ENCODE results near the gene ITPRIPL1. TPM values are rescaled to one million over a fixed set of nuclear protein-coding genes. Genes with fewer than 3 reads are reported as not detected.

Gene ITPRIPL1
- polyA plus RNA-seq, 1 donor (not counting 4 experiments of a cell fraction or from before 2014, with no cell fraction given) = 0.58 TPM

GRCh38 chr2:96359310-96359709, 34.2 kb downstream of the ITPRIPL1 start:
- Histone ChIP-seq H3K36me3 (ENCODE audit: control insufficient read depth in 2 of 2, extremely low read depth in 1 of 2, insufficient read depth in 2 of 2, low read length in 2 of 2) (peaks cover 0 to 25% of the 10 kb centered on the region in 2 experiments), H3K4me2 (ENCODE audit: control insufficient read depth, extremely low read depth, insufficient read depth, low read depth, low read length) (no peak overlapping the region)
- no peak for FAIRE-seq

GRCh38 chr2:96359866-96360265, 34.7 kb downstream of the ITPRIPL1 start:
- no peaks in the 10 kb centered on the region for H3K4me1 ChIP-seq (ENCODE audit: control insufficient read depth, extremely low read depth, insufficient read depth, low read length)
- H3K4me2 ChIP-seq (ENCODE audit: control insufficient read depth, extremely low read depth, insufficient read depth, low read depth, low read length) = no peak overlapping the region
- TF ChIP-seq CTCF (optimal IDR thresholded peaks at IDR 0.05 in 1 of 3, IDR thresholded peaks at IDR 0.05 in 1 of 3, conservative IDR thresholded peaks at IDR 0.05 in 1 of 3; ENCODE audit: extremely low read depth in 1 of 3, insufficient read depth in 2 of 3, low read length in 3 of 3) = no peak
- no peak for TF ChIP-seq EZH2 (IDR thresholded peaks at IDR 0.05; ENCODE audit: low read length)
- H3K79me2 ChIP-seq (ENCODE audit: control insufficient read depth, insufficient read depth, low read length) = no peaks in the 10 kb centered on the region
- H4K20me1 ChIP-seq (ENCODE audit: control insufficient read depth, extremely low read depth, insufficient read depth, low read length) = no peaks in the 10 kb centered on the region
- H3K9me3 ChIP-seq (ENCODE audit: control insufficient read depth, low read depth, low read length) = no peaks in the 10 kb centered on the region
- no peaks in the 10 kb centered on the region for H3K27me3 ChIP-seq (ENCODE audit: control insufficient read depth, extremely low read depth, insufficient read depth, low read length)
- no peak for FAIRE-seq
- dilution Hi-C loops (cut with MboI; ENCODE audit: extremely low pct_ligation_motif_present, low sequenced_read_pairs) = no loop called here
- no peak overlapping the region for H3K4me3 ChIP-seq (ENCODE audit: control insufficient read depth in 2 of 3, extremely low read depth in 1 of 3, insufficient read depth in 2 of 3, low read depth in 1 of 3, low read length in 3 of 3)
- H3K36me3 ChIP-seq (ENCODE audit: control insufficient read depth in 2 of 2, extremely low read depth in 1 of 2, insufficient read depth in 2 of 2, low read length in 2 of 2) = peaks cover 0 to 21% of the 10 kb centered on the region in 2 experiments
- no peak overlapping the region for H2AFZ ChIP-seq (ENCODE audit: control insufficient read depth, low read length)
- H3K27ac ChIP-seq (ENCODE audit: control insufficient read depth, insufficient read depth, low read length) = no peak overlapping the region
- DNase-seq (ENCODE audit: low read depth, low spot score) = no peak
- no peaks in the 10 kb centered on the region for H3K9me1 ChIP-seq (ENCODE audit: control insufficient read depth, extremely low read depth, insufficient read depth, low read length)
- H3K9ac ChIP-seq (ENCODE audit: control insufficient read depth, extremely low read depth, insufficient read depth, low read length) = no peak overlapping the region

More at GRCh38 chr2:96359310-96359709, 34.2 kb downstream of the ITPRIPL1 start:
- H3K9me1 ChIP-seq (ENCODE audit: control insufficient read depth, extremely low read depth, insufficient read depth, low read length) = no peaks in the 10 kb centered on the region
- H3K79me2 ChIP-seq (ENCODE audit: control insufficient read depth, insufficient read depth, low read length) = no peaks in the 10 kb centered on the region
- peak in 2 of 3 experiments; percentile 10 to 61 for TF ChIP-seq CTCF (optimal IDR thresholded peaks at IDR 0.05 in 1 of 3, IDR thresholded peaks at IDR 0.05 in 1 of 3, conservative IDR thresholded peaks at IDR 0.05 in 1 of 3; ENCODE audit: extremely low read depth in 1 of 3, insufficient read depth in 2 of 3, low read length in 3 of 3)
- TF ChIP-seq EZH2 (IDR thresholded peaks at IDR 0.05; ENCODE audit: low read length) = no peak
- no peaks in the 10 kb centered on the region for H3K9me3 ChIP-seq (ENCODE audit: control insufficient read depth, low read depth, low read length)
- no peak overlapping the region for H3K9ac ChIP-seq (ENCODE audit: control insufficient read depth, extremely low read depth, insufficient read depth, low read length)
- no peak overlapping the region for H3K27ac ChIP-seq (ENCODE audit: control insufficient read depth, insufficient read depth, low read length)
- DNase-seq (ENCODE audit: low read depth, low spot score) = no peak
- dilution Hi-C loops (cut with MboI; ENCODE audit: extremely low pct_ligation_motif_present, low sequenced_read_pairs) = no loop called here
- H3K4me1 ChIP-seq (ENCODE audit: control insufficient read depth, extremely low read depth, insufficient read depth, low read length) = no peaks in the 10 kb centered on the region
- H2AFZ ChIP-seq (ENCODE audit: control insufficient read depth, low read length) = no peak overlapping the region
- H3K4me3 ChIP-seq (ENCODE audit: control insufficient read depth in 2 of 3, extremely low read depth in 1 of 3, insufficient read depth in 2 of 3, low read depth in 1 of 3, low read length in 3 of 3) = no peak overlapping the region
- H4K20me1 ChIP-seq (ENCODE audit: control insufficient read depth, extremely low read depth, insufficient read depth, low read length) = no peaks in the 10 kb centered on the region
- H3K27me3 ChIP-seq (ENCODE audit: control insufficient read depth, extremely low read depth, insufficient read depth, low read length) = no peaks in the 10 kb centered on the region
